Endodermal cell (in vitro differentiated cells): ENCODE results near the gene ADAMTS18. TPM values are rescaled to one million over a fixed set of nuclear protein-coding genes. Genes with fewer than 3 reads are reported as not detected.
A peak's percentile ranks its signal among the peaks of the same experiment; 100 is the strongest.

Experiments
- DNase-seq: peaks from one replicate; pipeline ENCODE4 v3.0.0-alpha.2; 2017
- H3K27ac ChIP-seq: 2 replicates; pipeline ENCODE4 v1.5.1; 2013; ENCODE audit warnings: mild to moderate bottlenecking, low read depth, low read length, moderate library complexity
- H3K27me3 ChIP-seq: 2 replicates; pipeline ENCODE4 v1.6.1; 2013; ENCODE audit warnings: mild to moderate bottlenecking, low read length, moderate library complexity; ENCODE audit not compliant: insufficient read depth, control insufficient read depth, poor library complexity, severe bottlenecking
- H3K36me3 ChIP-seq: 2 replicates; pipeline ENCODE4 v1.7.0; 2013; ENCODE audit warnings: mild to moderate bottlenecking, low read length, moderate library complexity; ENCODE audit not compliant: control insufficient read depth, insufficient read depth
- H3K4me1 ChIP-seq: one replicate; pipeline ENCODE4 v1.7.0; 2013; ENCODE audit warnings: low read length; ENCODE audit not compliant: control insufficient read depth, insufficient read depth
- H3K4me3 ChIP-seq: 2 replicates; pipeline ENCODE4 v1.5.1; 2013; ENCODE audit warnings: mild to moderate bottlenecking, low read length, moderate library complexity
- H3K9ac ChIP-seq: 2 replicates; pipeline ENCODE4 v1.6.1; 2013; ENCODE audit warnings: mild to moderate bottlenecking, low read length, moderate library complexity; ENCODE audit not compliant: poor library complexity, severe bottlenecking; ENCODE audit errors: extremely low read depth
- H3K9me3 ChIP-seq: 2 replicates; pipeline ENCODE4 v1.6.1; 2013; ENCODE audit warnings: mild to moderate bottlenecking, low read length, moderate library complexity; ENCODE audit not compliant: control insufficient read depth
- H3K27ac Mint-ChIP-seq: 2 replicates; pipeline ENCODE4 v1.8.0; 2020; ENCODE audit warnings: mixed read lengths
- H3K27me3 Mint-ChIP-seq: 2 replicates; pipeline ENCODE4 v1.8.0; 2021; ENCODE audit warnings: mild to moderate bottlenecking, mixed read lengths; ENCODE audit not compliant: insufficient read depth
- H3K36me3 Mint-ChIP-seq: 2 replicates; pipeline ENCODE4 v1.8.0; 2020; ENCODE audit warnings: low read depth, mixed read lengths
- H3K4me1 Mint-ChIP-seq: 2 replicates; pipeline ENCODE4 v1.8.0; 2020; ENCODE audit warnings: mixed read lengths
- H3K4me3 Mint-ChIP-seq: 2 replicates; pipeline ENCODE4 v1.8.0; 2020; ENCODE audit warnings: mild to moderate bottlenecking, moderate library complexity, mixed read lengths
- H3K9me3 Mint-ChIP-seq: 2 replicates; pipeline ENCODE4 v1.8.0; 2020; ENCODE audit warnings: mild to moderate bottlenecking, mixed read lengths
- WGBS, 2 experiments: methylation state at CpG; one replicate each; pipeline versions ENCODE4 v1.1.5 to v1.1.7; 2013; ENCODE audit warnings: missing lambda C conversion rate in 2 of 2, mixed read lengths in 1 of 2; ENCODE audit not compliant: insufficient coverage in 1 of 2, insufficient read length in 1 of 2; 5-methylcytosine and 5-hydroxymethylcytosine counted together
- total RNA-seq, 2 donors: library from RNA; stranded (reverse); fragmentation: NEBNext Ultra II Directional in 1 of 2; extraction: Animal tissue kit (Norgen Biotek cat#: 25700) in 1 of 2; gene quantifications; 2 replicates in 1 of 2; 3 replicates in 1 of 2; pipeline ENCODE4 v1.2.1, GENCODE V29; 2021
- TF ChIP-seq, protein P1 (sequence below): fragments of 200-600 bp; sonication (generic); conservative IDR thresholded peaks from 2 replicates; pipeline ENCODE4 v1.5.0; 2021; ENCODE audit warnings: antibody characterized with exemption, mild to moderate bottlenecking

The ADAMTS18 gene
- total RNA-seq, 2 donors from 2014 or later, result 7.9 to 12.4 TPM

DNA sequence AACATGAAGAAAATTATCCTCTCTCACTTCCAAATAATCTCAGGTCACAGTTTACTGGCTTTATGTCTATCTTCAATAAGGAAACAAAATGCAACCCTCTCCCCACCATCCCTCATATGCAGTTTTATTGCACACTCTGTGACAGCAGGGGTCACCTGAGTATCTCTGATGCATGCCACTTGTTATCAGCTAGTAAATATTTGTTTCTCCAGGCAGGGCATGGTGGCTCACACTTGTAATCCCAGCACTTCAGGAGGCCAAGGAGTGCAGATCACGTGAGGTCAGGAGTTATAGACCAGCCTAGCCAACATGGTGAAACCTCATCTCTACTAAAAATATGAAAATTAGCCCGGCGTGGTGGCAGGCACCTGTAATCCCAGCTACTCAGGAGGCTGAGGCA lies 61.1 kb downstream of the ADAMTS18 start:
- Mint-ChIP-seq H3K36me3 (peaks cover 7% of the 10 kb centered on the region), H3K27ac (no peak overlapping the region), H3K4me1 (peaks cover 23% of the 10 kb centered on the region), H3K4me3 (no peak overlapping the region), H3K27me3 (peaks cover 12% of the 10 kb centered on the region), H3K9me3 (no peaks in the 10 kb centered on the region)
- DNase-seq, result peak; percentile 57
- Histone ChIP-seq H3K36me3 (no peaks in the 10 kb centered on the region), H3K9me3 (no peaks in the 10 kb centered on the region), H3K4me1 (peaks cover 10% of the 10 kb centered on the region), H3K4me3 (no peak overlapping the region), H3K27me3 (no peaks in the 10 kb centered on the region), H3K9ac (no peak overlapping the region), H3K27ac (no peak overlapping the region)
- TF ChIP-seq, protein P1, sequence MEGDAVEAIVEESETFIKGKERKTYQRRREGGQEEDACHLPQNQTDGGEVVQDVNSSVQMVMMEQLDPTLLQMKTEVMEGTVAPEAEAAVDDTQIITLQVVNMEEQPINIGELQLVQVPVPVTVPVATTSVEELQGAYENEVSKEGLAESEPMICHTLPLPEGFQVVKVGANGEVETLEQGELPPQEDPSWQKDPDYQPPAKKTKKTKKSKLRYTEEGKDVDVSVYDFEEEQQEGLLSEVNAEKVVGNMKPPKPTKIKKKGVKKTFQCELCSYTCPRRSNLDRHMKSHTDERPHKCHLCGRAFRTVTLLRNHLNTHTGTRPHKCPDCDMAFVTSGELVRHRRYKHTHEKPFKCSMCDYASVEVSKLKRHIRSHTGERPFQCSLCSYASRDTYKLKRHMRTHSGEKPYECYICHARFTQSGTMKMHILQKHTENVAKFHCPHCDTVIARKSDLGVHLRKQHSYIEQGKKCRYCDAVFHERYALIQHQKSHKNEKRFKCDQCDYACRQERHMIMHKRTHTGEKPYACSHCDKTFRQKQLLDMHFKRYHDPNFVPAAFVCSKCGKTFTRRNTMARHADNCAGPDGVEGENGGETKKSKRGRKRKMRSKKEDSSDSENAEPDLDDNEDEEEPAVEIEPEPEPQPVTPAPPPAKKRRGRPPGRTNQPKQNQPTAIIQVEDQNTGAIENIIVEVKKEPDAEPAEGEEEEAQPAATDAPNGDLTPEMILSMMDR, result no peak
- 69 to 90% methylated on average over 2 to 3 of the region's 3 CpGs for WGBS, 2 experiments

GRCh38 chr16:77364770-77365169 lies 70.1 kb downstream of the ADAMTS18 start:
- 80 to 83% methylated on average over 3 to 5 of the region's 6 CpGs for WGBS, 2 experiments
- Histone ChIP-seq H3K27ac (no peak overlapping the region), H3K27me3 (no peaks in the 10 kb centered on the region), H3K9ac (no peak overlapping the region), H3K4me3 (no peak overlapping the region), H3K4me1 (no peaks in the 10 kb centered on the region), H3K36me3 (peaks cover 47% of the 10 kb centered on the region), H3K9me3 (no peaks in the 10 kb centered on the region)
- TF ChIP-seq, protein P1, result no peak
- Mint-ChIP-seq H3K27me3 (no peaks in the 10 kb centered on the region), H3K9me3 (no peaks in the 10 kb centered on the region), H3K4me1 (peaks cover 7% of the 10 kb centered on the region), H3K27ac (no peak overlapping the region), H3K36me3 (peaks cover 27% of the 10 kb centered on the region), H3K4me3 (no peak overlapping the region)
- no peak for DNase-seq

GRCh38 chr16:77359065-77359502 lies 75.8 kb downstream of the ADAMTS18 start:
- Histone ChIP-seq H3K4me1 (peaks cover 10% of the 10 kb centered on the region), H3K27me3 (no peaks in the 10 kb centered on the region), H3K27ac (no peak overlapping the region), H3K36me3 (peaks cover 42% of the 10 kb centered on the region), H3K4me3 (peak overlapping the region; percentile 15), H3K9ac (no peak overlapping the region), H3K9me3 (no peaks in the 10 kb centered on the region)
- Mint-ChIP-seq H3K4me3 (no peak overlapping the region), H3K27ac (peak overlapping the region; percentile 54), H3K27me3 (no peaks in the 10 kb centered on the region), H3K9me3 (no peaks in the 10 kb centered on the region), H3K4me1 (peaks cover 17% of the 10 kb centered on the region), H3K36me3 (peaks cover 14% of the 10 kb centered on the region)
- WGBS, 2 experiments, result 51 to 62% methylated on average over 3 to 4 of the region's 4 CpGs
- TF ChIP-seq, protein P1, result no peak
- no peak for DNase-seq
